Measurements from ENCODE around the gene HSPBAP1.

The HSPBAP1 gene, protein sequence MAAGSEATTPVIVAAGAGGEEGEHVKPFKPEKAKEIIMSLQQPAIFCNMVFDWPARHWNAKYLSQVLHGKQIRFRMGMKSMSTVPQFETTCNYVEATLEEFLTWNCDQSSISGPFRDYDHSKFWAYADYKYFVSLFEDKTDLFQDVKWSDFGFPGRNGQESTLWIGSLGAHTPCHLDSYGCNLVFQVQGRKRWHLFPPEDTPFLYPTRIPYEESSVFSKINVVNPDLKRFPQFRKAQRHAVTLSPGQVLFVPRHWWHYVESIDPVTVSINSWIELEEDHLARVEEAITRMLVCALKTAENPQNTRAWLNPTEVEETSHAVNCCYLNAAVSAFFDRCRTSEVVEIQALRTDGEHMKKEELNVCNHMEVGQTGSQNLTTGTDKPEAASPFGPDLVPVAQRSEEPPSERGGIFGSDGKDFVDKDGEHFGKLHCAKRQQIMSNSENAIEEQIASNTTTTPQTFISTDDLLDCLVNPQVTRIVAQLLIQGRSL

DNA sequence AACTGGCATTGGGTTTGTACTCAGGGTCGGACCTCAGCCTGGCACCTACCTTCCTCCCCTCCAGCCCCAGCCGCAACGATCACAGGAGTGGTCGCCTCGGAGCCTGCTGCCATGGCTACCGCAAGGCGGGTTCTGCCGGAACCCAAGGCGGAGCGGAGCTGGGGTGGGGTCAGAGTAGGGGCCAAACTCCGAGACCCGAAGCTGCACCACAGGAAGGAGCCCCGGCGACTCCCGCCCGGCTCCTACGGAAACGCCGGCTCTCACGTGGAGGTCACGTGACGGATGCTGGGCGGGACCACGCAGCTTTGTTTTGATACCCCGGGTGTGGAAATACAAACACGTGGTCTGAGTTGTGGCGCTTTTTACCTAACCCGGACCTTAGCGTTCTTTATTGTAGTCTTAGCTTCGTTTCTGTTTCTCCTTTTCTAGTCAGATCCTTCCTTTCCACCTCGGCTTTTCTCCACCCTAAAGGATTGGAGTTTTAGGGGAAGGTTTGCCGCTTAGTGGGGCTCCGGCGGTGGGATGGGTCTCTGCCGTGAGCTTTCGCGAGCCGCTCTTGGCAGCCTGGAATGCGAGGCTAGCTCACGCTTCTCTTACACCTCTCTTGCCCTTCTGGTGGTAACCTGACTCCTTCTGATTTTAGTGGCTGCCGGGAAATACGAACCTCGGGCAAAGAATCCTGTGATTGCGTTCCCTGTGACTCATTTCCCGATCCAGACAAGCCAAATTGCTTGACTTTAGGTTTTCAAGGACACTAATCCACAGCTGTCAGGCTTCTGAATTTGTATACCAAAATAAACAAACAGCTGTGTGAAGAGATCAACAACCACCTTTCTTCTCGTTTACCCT lies at the start of gene HSPBAP1:
Gene HSPBAP1 (minus strand): TSS at position 264 of the 849 bp plus-strand sequence. CDS start 151 bp downstream, at position 113.
- DNase-seq, result no peak

DNA sequence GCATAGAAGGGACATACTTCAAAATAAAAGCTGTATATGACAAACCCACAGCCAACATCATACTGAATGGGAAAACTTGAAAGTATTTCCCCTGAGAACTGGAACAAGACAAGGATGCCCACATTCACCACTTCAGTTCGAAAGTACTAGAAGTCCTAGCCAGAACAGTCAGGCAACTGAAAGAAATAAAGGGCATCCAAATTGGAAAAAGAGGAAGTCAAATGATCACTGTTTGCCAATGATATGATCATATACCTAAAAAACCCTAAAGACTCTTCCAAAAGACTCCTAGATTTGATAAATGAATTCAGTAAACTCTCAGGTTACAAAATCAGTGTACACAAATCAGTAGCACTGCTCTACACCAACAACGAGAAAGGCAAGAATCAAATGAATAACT lies 42.0 kb upstream of the HSPBAP1 start:
- no peak for DNase-seq

DNA sequence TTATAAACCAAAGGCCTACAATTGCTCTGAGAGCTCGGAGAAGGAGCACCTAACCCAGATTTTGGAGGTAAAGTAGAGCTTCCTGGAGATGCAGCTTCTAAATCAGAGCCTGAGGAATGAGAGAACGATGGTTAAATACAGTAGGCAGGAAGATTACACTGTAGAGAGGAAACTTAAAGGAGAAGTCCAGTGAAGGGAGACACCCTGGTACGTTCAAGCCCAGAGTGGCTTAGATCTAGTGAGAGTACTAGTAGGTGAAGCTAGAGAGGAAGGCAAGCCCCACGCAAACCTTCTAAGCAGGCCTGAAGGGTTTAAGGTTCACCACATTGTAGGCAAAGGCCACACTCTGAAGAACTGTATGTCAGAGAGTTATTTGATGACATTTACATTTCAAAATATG lies 34.6 kb upstream of the HSPBAP1 start:
- DNase-seq, result no peak

DNA sequence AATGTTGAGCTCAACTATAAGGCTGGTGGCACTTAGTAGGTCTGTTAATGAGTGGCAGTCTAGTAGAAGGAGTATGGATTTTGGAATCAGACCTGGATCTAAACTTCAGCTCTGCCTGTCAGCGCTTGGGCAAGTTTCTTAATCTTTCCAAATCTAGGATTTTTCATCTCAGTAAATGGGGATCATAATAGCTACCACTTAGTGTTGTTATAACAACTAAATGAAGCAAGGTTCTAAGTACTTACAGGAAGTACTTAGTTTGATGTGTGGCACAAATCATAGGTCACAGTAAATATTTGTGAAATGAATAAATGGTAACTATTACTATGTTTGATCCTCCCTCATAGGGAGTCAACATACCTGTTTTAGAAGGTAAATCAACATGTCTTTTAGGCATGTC lies 32.6 kb upstream of the HSPBAP1 start:
- no peak for DNase-seq

DNA sequence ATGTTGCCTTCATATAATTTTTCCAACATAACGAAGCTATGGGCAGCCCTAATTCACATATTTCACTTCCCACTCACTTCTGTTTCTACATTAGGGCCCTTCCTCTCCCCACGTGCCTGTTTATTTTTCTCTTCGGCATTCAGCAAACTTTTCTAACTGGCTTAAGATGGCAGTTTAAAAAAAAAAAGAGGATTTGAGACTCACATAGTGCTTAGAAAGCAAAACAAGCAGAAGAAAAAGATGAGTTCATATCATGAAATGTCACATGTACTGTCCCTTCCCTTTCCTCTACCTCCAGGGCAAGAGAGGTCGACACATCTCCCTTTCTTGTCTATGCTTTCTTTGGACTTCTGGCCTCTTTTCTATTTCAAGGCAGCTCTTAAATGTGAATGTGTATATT lies 31.8 kb upstream of the HSPBAP1 start:
- no peak for DNase-seq

DNA sequence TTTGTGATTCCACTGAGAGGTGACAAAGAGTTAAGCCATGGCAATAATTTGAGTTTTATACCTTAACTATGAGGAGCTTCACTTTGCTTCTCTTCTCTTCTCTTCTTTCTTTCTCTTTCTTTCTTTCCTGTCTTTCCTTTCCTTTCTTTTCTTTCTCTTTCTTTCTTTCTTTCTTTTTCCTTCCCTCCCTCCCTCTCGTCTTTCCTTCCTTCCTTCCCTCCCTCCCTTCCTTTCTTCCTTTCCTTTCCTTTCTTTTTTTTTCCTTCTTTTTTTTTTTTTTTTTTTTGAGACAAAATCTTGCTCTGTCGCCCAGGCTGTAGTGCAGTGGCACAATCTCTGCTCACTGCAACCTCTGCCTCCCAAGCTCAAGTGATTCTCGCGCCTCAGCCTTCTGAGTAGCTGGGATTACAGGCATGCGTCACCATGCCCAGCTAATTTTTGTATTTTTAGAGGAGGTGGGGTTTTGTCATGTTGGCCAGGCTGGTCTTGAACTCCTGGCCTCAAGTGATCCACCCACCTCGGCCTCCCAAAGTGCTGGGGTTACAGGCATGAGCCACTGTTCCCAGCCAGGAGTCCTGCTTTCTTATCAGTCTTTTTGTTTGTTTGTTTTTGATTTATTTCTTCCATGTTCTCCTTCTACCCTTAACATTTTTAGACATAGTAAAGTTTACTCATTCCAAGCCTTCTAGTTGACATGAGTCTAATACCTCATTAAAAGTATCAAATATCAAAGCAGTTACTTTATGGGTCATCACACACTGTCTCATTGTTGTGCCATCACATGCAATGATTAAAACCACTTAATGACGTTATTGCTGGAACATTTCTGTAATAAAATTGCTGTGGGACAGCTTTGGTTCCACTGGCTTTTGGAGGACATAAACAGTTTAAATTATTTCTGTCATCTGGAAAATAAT lies 31.1 kb upstream of the HSPBAP1 start:
- DNase-seq, result no peak

DNA sequence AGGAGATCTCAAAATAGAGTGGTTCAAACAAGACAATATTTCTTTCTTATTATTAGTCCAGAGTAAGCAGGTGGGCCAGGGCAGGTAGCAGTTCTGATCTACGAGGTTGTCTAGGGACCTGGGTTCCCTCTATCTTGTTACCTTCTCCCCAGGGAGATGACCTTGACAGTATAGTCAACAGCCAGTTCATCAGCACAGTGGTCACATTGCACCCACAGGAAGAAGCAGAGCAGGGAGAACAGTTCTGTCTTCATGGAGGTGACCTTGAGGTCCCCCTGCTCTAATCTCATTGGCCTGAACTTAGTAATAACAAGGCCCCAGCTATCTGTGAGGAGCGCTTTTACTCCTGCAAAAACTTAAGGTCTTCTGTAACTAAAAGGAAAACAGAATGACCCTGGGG lies 23.0 kb upstream of the HSPBAP1 start:
- DNase-seq, result no peak

DNA sequence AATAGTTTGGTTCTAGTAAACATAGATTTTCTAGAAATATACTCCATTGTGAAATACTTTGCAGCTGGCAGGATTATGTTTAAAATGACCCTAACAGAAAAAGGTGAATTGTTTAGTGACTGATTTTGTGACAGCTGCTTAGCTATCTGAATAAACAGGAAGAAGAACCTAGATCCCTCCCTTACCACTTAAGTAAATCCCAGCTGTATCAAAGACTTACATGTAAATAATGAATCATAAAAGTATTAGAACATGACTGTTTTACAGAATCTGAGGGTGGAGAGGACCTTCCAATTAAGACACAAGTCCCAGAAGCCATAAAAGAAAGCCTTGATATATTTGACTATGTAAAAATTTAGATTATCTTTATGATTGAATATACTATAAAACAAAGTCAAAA lies 17.1 kb upstream of the HSPBAP1 start:
- DNase-seq, result no peak

DNA sequence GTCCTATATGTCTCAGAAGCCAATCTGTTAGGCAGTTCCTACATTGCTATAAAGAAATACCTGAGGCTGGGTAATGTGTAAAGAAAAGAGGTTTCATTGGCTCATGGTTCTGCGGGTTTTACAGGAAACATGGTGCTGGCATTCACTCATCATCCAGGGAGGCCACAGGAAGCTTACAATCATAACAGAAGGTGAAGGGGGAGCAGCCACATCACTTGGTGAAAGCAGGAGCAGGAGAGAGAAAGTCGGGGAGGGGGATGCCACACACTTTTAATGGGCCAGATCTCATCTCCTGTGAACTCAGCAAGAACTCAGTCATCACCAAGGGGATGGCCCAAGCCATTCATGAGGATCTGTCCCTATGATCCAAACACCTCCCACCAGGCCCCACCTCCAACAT lies 10.3 kb upstream of the HSPBAP1 start:
- no peak for DNase-seq

DNA sequence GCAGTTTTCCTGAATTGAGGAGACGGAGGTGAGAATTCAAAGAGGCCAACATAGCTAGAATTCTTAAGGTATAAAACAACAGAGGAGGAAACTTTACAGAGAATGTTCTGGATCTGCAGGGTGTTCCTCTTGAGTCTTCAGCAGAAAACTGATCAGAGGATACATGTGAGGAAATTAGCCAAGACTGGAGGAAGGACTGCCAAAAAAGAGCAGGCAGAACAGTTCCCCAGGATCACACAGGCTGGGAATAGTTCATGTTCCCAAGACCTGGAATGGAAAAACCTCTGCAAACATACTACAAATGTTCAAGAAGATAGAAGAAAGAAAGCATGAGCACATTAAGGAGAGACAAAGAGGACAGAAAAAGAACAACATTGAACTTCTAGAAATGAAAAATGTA lies 8.7 kb upstream of the HSPBAP1 start:
- no peak for DNase-seq

DNA sequence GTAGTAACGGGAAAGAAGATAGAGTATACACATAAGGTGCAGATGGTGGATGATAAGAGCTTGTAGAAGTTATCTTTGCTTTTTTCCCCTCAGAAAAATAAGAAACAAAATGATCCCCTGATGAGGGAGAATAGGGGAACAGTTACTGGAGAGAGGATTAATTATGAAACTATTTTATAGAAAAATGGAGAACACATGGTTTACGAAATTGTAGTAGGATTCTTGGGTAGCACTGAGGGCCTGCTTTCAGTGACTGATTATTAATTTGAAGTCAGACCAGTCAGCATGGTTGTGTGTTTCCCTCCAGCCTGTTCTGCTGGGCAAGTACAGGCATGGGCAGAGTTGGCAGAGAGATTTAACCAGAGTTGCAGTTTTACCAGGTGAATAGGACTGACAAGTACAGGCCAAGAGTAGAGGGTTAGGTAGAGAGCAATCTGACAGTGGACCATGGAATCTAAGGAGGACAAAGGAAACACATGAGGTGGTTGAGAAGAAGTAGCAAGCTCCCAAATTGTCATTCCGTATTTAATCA lies 7.1 kb upstream of the HSPBAP1 start:
- DNase-seq, result no peak

DNA sequence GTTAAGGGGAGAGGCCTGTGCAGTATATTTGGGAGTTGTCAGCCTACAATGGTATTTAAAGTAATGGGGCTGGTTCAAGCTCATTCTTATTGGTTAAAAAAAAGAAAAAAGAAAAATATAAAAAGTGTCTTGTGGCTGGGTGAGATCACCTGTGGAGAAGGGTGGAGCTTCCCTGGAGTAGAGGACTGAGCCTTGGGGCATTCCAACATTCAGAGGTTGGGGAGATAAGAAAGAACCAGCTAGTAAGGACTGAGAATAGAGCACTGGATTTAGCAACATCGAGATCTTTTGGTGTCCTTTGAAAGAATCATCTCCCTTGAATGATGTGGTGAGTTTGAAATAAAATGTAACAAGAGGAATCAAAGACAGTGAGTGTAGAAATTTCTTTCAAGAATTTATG lies 6.4 kb upstream of the HSPBAP1 start:
- DNase-seq, result no peak

DNA sequence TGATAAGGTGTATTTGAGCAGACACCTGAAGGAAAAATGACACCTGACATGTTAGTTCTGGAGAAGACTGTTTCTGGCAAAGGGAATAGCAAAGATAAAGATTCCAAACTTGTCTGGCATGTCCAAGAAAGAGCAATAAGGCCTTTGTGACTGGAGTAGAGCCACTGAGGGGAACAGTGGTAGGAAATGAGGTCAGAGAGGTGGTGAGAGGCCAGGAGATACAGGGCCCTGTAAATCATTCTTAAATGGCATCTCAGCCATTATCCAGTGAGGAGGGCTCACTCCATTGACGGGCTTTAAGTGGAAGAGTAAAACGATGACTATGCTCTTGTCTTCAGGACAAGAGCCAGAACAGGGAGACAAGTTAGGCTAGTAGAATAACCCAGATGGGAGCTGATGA lies 5.7 kb upstream of the HSPBAP1 start:
- no peak for DNase-seq

DNA sequence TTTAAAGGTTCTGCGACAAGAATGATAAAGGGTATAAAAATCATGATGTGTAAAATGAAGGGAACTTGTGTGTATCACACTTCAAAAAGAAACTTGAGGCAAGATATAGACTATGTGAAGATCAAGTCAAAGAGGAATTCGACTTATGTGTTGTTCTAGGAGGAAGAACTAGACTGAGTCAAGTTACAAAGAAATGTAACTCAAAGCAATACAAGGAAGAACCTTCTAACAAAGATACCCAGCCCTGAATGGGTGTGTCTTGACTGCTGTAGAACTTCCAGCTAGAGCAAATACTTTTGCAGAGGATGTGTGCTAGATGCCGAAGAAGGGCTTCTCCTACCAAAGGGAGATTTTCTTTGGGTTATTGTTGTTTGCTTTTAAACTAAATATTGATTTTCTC lies 3.7 kb upstream of the HSPBAP1 start:
- DNase-seq, result no peak

DNA sequence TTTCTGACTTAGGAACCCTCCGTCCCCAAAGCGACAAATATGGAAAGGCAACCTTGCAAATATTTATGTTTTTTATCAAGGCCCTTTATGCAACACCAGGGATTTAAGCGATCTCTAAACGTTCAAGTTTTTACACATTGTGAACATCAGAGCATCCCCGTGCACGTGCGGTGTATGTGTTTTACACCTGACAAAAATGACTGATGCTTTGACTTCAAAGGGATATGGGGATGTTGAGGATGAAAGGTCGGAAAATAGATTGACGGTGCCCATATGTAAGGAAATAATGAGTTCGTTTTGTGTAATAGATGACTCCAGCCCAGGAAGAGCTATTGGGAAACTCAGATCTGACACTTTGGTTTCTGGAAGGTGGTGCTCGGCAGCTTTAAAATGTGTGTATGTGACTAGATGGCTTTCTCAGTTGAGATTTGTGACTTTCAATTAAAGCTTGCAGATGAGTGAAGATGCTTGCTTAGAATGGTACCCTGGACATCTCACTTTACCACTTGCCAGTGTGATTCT lies 2.1 kb upstream of the HSPBAP1 start:
- no peak for DNase-seq

DNA sequence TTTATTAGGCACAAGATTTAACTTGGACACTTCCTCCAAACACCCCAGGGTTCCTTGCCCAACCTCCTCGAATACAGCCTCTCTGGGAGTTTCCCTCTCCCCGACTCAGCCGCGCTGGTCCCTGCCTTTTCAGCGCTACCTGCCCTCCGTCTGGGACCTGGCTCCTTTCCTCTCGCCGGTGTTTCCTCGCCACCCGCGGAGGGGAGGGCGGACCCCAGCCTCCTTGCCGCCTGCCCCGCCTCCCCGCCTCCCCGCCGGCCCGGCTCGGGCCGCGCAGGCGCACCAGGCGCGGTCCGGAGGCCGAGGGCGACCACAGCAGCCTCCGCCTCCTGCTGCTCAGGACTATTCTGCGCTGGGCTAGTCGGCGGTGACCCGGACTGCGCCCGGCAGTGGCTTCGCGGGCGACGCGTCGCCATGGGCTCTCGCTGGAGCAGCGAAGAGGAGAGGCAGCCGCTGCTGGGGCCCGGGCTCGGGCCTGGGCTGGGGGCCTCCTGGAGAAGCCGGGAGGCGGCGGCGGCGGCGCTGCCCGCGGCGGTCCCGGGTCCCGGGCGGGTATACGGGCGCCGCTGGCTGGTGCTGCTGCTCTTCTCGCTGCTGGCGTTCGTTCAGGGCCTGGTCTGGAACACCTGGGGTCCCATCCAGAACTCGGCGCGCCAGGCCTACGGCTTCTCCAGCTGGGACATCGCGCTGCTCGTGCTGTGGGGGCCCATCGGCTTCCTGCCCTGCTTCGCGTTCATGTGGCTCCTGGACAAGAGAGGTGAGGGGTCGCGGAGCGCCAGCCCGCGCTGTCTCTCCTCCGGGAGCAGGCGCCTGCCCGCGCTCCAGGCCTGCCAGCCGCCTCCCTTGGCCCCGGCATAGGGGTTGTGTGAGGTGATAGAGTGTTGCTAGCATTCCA lies 1.4 kb upstream of the HSPBAP1 start, which contains the start of gene SLC49A4:
Gene SLC49A4 (plus strand): TSS at position 291 of the 895 bp plus-strand sequence. CDS start 124 bp downstream, at position 415.
- no peak for DNase-seq

DNA sequence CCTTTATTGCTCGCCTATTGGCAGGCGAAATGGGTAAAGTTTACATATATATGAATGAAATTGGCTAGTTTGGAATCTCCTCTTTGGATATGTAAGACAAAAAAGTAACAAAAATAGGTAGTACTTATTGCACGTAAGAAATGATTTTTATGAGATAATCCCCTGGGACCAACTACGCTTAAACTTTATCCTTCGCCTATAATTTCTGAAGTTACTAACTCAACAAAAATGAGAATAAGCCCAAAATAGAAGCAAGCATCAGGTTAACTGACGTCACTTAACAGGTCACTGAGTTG lies 800 bp upstream of the HSPBAP1 start:
- no peak for DNase-seq

DNA sequence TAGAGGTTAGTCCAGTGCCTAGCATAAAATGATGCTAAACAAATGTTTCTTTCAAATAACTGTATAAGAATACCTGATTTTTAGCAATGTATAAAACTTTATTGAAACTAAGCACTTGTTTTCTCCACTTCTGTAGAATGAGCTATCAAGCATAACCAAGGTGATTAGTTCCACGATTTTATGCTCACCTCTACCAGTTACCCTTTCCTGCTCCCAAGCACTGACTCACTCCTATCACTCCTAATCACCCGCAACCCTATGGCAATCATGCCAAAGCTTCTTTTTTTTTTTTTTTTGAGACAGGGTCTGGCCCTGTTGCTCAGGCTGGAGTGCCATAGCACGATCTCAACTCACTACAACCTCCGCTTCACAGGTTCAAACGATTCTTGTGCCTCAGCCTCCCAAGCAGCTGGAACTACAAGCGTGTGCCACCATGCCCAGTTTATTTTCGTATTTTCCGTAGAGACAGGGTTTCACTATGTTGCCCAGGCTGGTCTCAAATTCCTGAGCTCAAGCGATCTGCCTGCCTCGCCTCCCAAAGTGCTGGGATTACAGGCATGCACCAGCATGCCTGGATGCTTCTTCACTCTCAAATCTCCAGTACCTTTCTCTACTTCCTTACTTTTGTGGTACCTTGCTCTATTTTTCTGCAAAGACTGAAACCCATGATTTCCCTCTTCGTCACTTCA lies 3.9 kb downstream of the HSPBAP1 start:
- DNase-seq, result no peak

DNA sequence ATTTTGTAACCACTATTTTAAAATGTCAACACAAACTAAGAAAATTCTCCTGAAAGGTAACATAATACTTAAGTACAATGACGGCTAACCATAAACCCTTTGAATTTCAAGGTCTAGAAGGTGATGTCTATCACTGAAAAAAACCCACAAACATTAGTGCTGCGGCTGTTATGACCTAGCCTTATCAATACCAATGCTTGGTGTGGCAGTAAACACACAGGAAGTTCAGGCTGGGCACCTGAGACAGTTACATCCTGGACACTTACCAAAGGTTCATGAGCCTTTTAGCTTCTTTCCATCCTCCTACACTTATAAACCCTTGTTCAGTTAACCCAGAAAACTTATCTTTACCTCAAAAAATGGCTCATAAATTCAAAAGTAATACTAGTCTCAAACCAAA lies 5.8 kb downstream of the HSPBAP1 start:
- no peak for DNase-seq

DNA sequence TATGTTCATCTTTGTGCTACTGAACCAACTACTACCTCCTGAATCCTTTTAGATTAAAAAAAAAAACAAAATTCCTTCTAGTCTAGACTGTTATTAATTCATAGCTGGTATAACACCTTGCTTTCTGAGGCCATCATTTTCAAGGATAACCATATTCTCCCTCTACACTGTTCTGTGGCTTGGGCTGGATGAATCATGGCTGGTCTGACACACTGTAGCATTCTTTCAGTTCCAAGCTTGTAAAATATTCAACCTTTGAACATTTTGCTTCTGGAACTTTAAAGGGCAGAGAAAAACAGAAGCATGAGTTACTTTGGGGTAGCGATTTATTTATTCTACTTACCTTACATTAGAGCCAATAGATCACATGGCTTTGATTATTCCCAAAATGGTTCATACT lies 7.6 kb downstream of the HSPBAP1 start:
- no peak for DNase-seq

DNA sequence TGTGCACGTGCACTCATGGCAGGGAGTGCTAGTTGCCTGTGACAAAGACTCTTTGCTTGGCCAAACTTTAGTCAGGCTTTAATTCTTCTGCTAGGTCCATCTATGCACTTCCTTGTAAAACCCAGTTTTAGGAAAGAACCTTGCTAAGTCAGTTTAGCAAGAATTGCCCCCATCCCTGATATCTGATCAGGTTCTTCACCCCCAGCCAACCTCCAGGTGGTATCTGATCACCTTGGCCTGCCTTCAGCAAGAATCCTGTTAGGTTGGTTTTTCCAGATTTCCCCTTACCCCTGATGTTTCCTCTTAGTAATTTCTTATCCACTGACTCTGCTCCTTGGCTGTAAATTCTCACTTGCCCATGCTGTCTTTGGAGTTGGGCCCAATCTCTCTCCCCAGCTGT lies 8.4 kb downstream of the HSPBAP1 start:
- no peak for DNase-seq
